NCI-H526 treated with DMSO at 0.1 percent for 48 hours (cell line): Measurements from ENCODE around the gene OTUD5.

Experiments used
- DNase-seq: peaks from one replicate; lab custom pipeline; 2025; lab: John Stamatoyannopoulos, UW

OTUD5 gene

GRCh38 chrX:48972220-48973164 is 15.1 kb upstream of the OTUD5 start:
- DNase-seq = no peak

DNA sequence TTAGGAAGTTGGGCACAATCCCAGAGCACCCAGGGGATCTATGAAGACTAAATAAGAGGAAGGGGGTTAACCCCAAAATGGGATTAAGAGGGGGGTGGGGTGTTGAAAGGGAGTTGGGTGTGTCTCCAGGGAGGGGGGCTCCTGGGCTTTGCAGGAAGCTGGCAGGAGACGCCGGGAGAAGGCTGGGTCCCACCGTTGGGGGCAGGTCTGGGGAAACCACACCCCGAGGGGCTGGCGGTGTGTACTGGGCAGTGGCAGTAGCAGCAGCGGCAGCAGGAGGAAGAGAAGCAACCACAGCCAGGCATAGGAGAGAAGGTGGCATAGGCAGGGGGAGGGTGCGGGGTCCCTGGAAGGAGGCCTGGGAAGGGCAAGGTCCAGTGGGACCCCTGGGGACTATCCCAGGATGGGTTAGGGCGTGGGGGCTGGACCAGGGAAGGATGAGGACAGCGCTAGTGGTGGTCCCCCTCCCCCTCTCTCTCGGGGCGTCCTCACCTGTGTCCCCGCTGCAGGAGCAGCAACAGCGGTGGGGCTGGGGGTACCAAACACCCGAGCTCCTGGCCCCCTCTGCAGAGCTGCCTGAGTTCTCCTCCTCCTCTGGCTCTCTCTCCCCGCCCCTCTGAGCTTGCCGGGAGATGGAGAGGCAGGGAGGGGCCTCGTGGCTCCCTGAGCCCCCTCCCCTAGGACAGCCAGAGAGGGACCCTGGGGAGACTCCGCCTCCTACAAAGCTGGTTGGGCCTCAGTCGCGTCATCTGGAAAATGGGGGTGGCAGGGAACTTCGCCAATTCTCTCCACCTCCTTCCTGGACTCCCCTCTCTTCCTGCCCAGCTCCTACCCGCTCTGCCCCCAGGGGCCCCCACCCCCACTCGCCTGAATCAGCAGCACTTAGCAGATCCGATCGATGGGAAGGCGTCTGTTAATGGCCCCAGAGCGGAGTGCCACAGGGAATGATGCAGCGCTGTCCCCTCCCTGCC is 14.1 kb upstream of the OTUD5 start, which contains the start of gene KCND1:
Gene KCND1 (minus strand): TSS at position 596 of the 971 bp plus-strand sequence. CDS start 1,573 bp downstream, outside the sequence.
- no peak for DNase-seq

GRCh38 chrX:48969471-48969870 is 12.1 kb upstream of the OTUD5 start:
- no peak for DNase-seq

DNA sequence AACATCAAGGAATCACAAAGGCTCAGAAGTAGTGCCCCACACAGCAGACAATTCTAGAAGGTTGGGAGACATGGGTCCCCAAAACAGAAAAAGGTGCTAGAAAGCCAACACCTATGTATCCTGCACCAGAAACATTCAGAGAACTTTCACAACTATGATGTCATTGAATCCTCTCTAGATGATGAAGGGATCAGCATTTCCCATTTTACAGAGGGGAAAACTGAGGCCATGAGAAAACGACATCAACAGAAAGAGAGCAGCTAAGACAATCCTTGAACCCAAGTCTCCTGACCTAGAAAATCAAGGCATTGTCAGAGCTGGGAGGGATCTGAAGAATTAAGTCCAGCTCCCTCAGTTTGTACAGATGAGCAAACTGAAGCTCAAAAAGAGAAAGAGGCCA is 11.0 kb upstream of the OTUD5 start:
- no peak for DNase-seq

- no peak for DNase-seq
Observed at GRCh38 chrX:48966796-48967579, 9.6 kb upstream of the OTUD5 start.

DNA sequence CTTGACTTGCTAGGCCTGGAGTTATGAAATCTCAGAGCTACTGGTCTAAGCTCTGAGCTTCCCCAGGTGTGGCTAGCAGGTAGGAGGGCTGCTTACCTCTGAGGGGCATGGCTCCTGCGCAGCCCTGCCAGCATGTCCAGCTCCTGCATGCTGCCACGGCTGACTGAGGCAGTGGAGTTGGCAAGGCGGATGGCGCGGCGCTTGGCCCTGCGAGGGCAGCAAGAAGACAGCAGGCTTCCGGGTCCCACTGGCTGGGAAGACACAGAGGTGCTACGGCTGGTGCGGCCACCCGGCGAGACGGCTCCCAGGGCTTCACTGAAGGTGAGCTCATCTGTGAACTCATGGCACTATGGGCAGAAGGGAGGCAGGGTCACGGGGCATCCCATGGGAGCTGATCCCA is 8.6 kb upstream of the OTUD5 start:
- DNase-seq = no peak

- peak; percentile 5 for DNase-seq
Observed at GRCh38 chrX:48961585-48962091, 4.2 kb upstream of the OTUD5 start.

DNA sequence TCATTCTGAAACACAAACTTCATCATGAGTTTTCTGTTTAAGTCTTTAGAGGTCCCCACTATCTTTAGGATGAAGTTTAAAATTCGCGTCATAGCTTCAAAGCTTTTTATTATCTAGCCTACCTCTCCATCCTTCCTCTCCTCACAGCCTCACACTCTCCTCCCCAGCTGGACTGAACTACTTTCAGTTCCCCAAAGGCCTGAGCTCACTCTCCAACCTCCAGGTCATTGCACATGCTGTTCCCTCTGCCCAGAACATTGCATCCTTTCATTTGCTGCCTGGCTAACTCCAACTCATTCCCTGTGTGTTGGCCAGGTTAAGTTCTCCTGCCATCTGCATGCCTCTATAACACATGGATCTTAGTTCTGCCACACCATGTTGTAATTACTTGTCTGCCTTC is 2.9 kb upstream of the OTUD5 start:
- no peak for DNase-seq

- DNase-seq = peak; percentile 41
Observed at GRCh38 chrX:48958635-48959094, 1.3 kb upstream of the OTUD5 start.

DNA sequence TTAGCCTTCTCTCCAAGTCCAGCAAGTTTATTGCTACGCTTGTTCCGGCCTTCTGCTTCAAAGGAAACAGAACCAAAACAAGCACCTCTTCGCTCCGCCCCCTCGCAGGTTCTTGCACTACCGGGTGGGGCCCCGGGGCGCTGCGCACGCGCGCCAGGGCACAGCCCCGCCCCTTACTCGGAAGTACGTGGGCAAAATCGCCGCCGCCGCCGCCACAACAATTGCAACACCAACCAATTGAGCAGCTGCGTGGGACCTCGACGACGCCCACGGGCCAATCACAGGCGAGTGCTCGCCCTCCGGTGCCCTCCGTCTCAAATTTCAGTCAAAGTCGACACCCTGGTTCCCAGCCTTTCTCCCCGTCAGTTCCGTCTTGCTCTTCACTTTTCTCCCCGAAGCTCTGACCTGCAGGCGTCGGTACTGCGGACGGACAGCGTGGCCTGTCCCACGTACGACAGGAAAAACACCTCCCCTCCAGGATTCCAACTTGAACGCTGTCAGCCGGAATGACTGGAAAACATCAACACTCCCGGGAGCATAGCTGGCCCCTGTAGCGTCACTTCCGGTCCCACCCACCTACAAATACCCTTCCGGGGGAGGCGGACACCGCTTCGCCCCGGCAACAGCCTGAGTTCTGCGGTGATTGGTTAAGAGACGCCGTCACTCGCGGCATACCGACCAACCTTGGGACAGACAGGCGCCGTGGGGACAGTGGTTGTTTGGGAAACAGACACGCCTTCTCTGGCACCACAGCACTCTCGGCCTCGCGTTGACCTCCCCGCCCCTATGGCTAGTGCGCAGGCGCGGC is 624 bp upstream of the OTUD5 start:
- DNase-seq = peak; percentile 92

DNA sequence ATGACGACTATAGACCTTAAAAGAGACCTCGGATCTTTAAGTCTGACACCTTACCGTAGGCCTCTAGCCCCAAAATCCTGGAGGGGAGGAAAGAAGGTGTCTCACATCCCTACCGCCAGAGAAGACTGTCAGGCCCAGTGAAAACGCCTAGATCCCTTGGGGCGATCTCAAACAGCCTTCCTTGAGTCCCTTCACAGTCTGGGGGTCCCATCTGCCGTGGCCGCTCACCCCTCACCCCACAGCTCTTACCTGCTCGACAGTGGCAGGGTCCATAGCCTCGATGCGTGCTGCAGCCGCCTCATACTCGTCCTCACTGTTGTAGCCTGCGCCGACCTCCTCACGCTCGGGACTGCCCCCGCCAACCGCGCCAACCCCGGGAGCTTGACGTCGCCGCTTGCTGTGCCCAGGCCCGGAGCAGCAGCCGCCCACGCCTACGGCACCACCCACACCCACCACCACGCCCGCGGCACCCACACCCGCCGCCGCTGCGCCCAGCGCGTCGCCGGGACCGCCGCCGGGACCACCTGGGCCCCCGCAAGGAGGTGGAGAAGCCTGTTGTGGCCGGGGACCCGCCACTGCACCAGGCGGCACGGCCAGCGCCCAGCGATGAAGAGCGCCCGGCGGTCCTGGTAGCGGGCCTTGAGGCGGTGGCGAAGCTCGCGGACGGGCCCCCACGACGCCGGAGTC is 536 bp downstream of the OTUD5 start:
- DNase-seq = no peak

- DNase-seq = no peak
Observed at GRCh38 chrX:48948589-48948988, 8.8 kb downstream of the OTUD5 start.

- DNase-seq = peak; percentile 5
Observed at GRCh38 chrX:48945517-48946348, 11.7 kb downstream of the OTUD5 start.

- DNase-seq = no peak
Observed at GRCh38 chrX:48942895-48943294, 14.5 kb downstream of the OTUD5 start.

GRCh38 chrX:48940404-48940955 is 16.9 kb downstream of the OTUD5 start:
- no peak for DNase-seq

- no peak for DNase-seq
Observed at GRCh38 chrX:48939524-48940228, 17.7 kb downstream of the OTUD5 start.

GRCh38 chrX:48938721-48939425 is 18.5 kb downstream of the OTUD5 start:
- no peak for DNase-seq
